IPS-15b (cell line): ENCODE results near the gene VGLL4.

Experiments used
- H3K27me3 ChIP-seq: one replicate; pipeline ENCODE4 v1.6.1; 2013; ENCODE audit warnings: low read length; ENCODE audit not compliant: control insufficient read depth, insufficient read depth
- H3K36me3 ChIP-seq: one replicate; pipeline ENCODE4 v1.6.1; 2013; ENCODE audit warnings: low read length; ENCODE audit not compliant: control insufficient read depth, insufficient read depth
- H3K4me1 ChIP-seq: one replicate; pipeline ENCODE4 v1.6.1; 2013; ENCODE audit warnings: mild to moderate bottlenecking, low read length; ENCODE audit not compliant: control insufficient read depth, insufficient read depth
- H3K4me3 ChIP-seq: one replicate; pipeline ENCODE4 v1.5.1; 2013; ENCODE audit warnings: low read depth, low read length
- H3K9ac ChIP-seq: one replicate; pipeline ENCODE4 v1.6.1; 2013; ENCODE audit warnings: low read depth, mild to moderate bottlenecking, low read length
- H3K9me3 ChIP-seq: one replicate; pipeline ENCODE4 v1.6.1; 2013; ENCODE audit warnings: mild to moderate bottlenecking, low read length; ENCODE audit not compliant: control insufficient read depth, insufficient read depth

Gene VGLL4

DNA sequence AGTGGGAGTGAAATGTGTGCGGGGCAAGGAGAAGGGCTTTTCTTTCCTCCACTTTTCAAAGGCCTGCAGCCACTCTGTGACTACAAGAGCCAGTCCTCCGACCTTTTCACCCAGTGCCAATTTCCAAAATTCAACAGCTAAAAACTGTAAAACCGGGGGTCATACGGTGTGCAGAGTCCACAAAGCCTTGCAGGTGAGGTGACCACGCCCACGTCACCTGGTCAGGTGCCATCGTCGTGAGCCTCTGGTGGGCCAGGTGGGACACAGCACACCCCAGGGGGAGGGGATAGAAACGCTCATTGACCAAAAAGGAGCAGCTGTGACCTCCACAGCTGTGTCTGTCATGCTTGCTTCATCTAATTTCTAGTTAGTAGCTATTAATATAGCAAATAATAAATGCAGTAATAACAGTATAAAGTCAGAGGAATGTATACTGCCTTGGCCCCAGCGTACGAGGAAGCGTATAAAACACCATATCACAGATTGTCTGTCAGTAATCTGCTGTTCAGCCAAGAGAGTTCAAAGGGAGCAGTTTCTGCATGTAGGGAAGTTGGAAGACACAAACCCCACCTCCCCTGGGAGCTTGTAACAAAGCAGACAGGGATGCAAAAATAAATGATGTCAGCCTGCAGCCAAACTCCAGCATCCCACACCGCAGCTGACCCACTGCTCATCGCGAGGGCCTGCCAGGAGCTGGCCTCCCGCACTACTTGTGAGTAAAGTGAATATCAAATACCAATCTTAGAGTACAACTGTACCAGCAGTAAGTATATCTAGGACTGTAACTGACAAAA lies 86.7 kb downstream of the VGLL4 start:
- Histone ChIP-seq H3K9ac (no peak overlapping the region), H3K27me3 (no peaks in the 10 kb centered on the region), H3K9me3 (no peaks in the 10 kb centered on the region), H3K4me1 (no peaks in the 10 kb centered on the region), H3K36me3 (peaks cover 20% of the 10 kb centered on the region), H3K4me3 (no peak overlapping the region)

DNA sequence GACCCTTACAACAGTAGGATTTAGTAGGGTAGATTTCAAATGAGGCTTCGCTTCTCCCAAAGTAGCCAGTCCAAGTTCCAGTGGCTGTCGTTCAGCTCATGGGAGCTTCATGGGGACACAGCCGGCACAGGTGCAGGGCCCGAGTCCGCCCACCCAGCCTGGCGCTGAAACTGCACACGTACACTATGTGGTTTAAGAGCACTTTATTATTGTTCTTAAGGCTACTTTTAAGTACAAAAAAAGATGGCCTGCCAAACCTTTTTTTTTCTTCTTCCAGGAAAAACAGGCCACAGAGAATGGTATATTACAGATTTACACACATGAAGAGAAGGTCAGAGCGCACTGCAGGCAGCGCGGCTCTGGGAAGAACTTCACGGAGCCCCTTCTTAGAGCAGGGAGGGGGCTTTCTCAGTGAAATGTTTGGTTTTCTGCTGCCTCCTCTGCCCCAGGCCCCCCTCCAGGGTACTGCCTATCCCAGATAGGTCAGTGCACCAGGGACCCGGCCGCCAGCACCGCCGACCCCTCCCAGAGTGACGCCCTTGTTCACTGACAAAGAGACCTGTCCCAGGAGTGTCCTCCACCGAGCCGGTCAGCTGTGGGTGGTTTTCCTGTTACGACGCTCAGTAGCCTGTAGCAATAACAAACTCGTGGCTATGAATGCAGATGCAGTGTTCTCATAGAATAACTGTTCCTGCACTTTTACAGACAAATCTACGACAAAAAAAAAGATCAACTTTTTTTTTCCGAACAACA lies 87.7 kb downstream of the VGLL4 start:
- Histone ChIP-seq H3K36me3 (peaks cover 20% of the 10 kb centered on the region), H3K9ac (no peak overlapping the region), H3K4me1 (no peaks in the 10 kb centered on the region), H3K9me3 (no peaks in the 10 kb centered on the region), H3K4me3 (no peak overlapping the region), H3K27me3 (no peaks in the 10 kb centered on the region)

DNA sequence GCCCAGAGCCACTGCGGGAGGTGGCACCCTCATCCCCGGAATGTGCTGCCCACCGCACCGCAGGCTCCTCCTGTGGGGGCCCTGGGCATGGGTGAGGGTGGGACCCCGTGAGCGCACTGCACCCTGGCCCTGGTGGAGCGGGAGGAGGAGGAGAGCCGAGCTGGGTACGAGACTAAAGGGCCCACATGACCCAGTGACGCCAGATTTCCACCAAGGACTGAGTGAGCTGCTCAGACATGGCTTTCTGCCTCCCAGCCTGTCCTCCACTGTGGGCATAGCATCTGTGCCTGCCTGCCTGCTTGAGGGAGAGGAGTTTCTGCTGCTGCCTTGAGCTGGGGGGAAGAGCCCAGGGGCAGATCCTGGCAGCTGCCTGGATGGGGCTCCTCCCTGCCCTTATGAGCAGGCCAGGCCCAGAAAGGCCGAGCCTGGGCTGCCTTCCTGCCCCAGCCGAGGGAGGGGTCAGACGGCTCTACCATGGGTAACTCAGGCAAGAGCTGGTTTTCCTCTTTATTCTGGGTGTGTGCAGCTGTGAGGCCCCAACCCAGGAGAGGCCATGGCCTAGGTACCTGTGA lies 88.4 kb downstream of the VGLL4 start:
- H3K36me3 ChIP-seq, result peaks cover 20% of the 10 kb centered on the region
- H3K4me1 ChIP-seq, result no peaks in the 10 kb centered on the region
- no peak overlapping the region for H3K4me3 ChIP-seq

DNA sequence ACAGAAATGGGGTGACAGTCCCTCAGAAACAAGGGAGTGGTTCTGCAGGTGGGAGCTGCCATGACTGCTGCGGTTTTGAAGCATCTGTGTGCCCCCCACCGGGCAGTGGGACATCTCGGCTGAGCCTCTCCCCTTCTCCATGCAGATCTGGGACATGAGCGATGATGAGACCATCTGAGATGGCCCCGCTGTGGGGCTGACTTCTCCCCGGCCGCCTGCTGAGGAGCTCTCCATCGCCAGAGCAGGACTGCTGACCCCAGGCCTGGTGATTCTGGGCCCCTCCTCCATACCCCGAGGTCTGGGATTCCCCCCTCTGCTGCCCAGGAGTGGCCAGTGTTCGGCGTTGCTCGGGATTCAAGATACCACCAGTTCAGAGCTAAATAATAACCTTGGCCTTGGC lies 89.0 kb downstream of the VGLL4 start:
- Histone ChIP-seq H3K4me1 (no peaks in the 10 kb centered on the region), H3K9me3 (no peaks in the 10 kb centered on the region), H3K27me3 (no peaks in the 10 kb centered on the region), H3K9ac (no peak overlapping the region), H3K36me3 (peaks cover 20% of the 10 kb centered on the region), H3K4me3 (no peak overlapping the region)

More for the DNA sequence above, 88.4 kb downstream of the VGLL4 start:
- H3K9ac ChIP-seq, result no peak overlapping the region
- no peaks in the 10 kb centered on the region for H3K9me3 ChIP-seq
- no peaks in the 10 kb centered on the region for H3K27me3 ChIP-seq

DNA sequence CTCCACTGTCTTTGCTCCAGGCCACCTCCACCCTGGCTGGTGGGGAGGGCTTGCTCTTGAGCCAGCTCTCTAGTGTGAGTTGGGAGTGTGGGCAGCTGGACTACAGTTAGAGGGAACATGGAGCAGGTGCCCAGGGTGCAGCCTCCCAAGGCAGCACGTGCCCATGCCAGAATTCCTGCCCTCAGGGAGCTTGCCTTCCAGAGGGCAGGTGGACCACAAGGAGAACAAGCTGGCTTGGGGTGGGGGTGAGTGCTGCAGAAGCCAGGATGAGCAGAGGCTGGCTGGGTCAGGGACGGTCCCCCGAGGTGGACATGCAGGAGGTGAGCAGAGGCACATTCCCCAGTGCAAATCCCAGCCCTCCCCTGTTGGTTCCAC lies 89.5 kb downstream of the VGLL4 start:
- Histone ChIP-seq H3K9ac (no peak overlapping the region), H3K9me3 (no peaks in the 10 kb centered on the region), H3K27me3 (no peaks in the 10 kb centered on the region), H3K4me3 (no peak overlapping the region), H3K4me1 (no peaks in the 10 kb centered on the region), H3K36me3 (peaks cover 20% of the 10 kb centered on the region)

DNA sequence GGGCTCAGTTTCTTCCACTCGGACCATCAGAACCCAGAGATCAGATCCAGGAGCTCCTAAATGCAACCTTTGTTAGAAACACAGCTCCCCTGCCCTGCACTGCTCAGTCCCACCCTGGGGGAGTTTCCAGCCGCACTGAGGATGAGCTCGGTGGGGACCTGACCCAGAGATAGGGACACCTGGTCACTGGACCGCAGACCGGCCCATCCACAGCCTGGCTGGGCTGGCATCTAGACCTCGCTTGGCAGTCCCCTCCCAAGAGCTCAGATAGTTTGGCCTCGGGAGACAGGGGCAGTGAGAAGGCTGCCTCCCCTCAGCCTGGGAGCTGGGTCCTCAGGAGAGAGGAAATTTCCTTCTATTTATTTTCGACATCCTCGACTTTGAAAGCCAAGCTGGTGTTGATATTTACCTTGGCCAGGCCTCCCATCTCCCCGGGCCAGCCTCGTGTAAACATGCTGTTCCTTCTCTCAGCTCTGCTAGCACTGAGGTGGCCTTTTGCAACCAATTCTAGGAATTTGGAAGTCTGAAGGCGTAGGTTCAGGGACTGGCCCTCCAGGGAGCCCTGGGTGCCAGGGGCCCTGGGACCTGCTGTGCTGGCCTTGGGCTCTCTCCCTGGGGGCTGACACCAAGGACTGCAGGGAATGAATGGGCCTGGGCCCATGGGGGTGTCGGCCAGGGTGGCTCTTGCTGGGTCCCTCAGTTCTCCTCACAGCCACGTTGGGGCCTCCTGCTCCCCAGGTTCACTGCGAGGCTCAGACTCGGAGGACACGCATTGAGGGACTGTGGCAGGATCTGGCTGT lies 90.1 kb downstream of the VGLL4 start:
- H3K4me3 ChIP-seq, result no peak overlapping the region
- H3K4me1 ChIP-seq, result no peaks in the 10 kb centered on the region
- no peaks in the 10 kb centered on the region for H3K27me3 ChIP-seq
- H3K9ac ChIP-seq, result no peak overlapping the region
- peaks cover 14% of the 10 kb centered on the region for H3K36me3 ChIP-seq
- no peaks in the 10 kb centered on the region for H3K9me3 ChIP-seq

DNA sequence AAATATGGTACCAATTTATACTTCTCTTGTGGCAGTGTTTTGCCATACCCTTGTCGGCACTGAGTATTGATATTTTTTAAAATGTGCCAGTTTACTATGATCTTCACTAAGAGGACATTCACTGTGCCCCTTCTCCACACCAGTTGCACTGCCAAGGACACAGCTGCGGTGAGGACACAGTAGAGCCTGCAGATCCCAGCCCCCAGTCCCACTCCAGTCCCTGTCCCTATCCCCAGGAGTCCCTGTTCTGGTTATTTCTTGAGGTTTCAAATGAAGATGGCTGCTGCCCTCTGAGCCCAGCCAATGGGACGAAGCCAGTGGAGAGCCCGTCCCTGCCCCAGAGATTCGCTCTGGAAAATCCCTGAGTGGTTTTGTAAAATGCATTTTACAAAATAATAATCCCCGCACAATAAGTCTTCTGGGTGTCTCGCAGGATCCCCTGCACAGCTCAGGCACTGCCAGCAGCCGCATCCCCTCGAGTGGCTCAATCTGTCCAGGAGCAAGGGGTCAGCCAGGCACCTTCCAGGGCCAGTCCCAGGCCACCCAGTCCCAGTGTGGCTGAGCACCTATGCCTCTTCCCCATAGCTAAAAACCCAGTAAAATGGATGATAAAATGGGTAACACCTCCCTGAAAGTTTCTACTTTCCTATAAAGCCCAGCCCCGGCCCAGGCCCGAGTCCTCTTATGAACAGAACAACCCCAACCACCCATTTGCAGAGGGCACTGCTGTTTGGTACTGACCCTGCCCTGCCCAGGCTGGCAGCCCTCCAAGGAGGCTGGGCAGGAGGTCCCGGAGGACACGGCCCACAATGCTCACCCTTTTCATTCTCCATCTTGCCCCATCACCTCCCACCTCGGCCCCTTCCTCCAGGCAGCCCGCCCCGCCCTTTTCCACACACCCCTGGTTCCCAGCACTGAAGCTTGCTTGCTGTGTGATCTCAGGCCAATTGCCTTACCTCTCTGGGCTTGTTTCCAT lies 91.1 kb downstream of the VGLL4 start:
- Histone ChIP-seq H3K4me1 (no peaks in the 10 kb centered on the region), H3K36me3 (peaks cover 12% of the 10 kb centered on the region), H3K9me3 (no peaks in the 10 kb centered on the region), H3K27me3 (no peaks in the 10 kb centered on the region), H3K9ac (no peak overlapping the region), H3K4me3 (no peak overlapping the region)

DNA sequence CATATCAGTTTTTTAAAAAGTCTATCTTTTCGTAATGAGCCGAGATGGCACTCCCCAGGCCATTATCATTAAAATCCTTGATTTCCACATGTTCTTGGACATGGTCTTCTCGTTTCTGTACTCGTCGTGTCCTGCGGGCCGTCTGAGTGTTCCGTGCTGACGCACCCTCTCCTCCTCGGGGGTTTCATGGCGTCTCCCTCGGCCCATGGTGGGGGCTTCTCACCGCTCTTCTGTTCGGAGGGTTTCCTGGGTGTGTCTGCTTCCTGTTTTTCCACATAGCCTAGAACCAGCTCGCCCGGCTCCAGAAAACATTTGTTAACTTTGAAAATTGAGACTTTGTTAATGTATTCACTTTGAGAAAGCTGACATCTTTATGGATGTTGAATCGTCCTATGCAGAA lies 92.7 kb downstream of the VGLL4 start:
- H3K36me3 ChIP-seq, result peaks cover 10% of the 10 kb centered on the region
- no peak overlapping the region for H3K9ac ChIP-seq
- no peak overlapping the region for H3K4me3 ChIP-seq
- no peaks in the 10 kb centered on the region for H3K27me3 ChIP-seq
- no peaks in the 10 kb centered on the region for H3K9me3 ChIP-seq
- no peaks in the 10 kb centered on the region for H3K4me1 ChIP-seq

DNA sequence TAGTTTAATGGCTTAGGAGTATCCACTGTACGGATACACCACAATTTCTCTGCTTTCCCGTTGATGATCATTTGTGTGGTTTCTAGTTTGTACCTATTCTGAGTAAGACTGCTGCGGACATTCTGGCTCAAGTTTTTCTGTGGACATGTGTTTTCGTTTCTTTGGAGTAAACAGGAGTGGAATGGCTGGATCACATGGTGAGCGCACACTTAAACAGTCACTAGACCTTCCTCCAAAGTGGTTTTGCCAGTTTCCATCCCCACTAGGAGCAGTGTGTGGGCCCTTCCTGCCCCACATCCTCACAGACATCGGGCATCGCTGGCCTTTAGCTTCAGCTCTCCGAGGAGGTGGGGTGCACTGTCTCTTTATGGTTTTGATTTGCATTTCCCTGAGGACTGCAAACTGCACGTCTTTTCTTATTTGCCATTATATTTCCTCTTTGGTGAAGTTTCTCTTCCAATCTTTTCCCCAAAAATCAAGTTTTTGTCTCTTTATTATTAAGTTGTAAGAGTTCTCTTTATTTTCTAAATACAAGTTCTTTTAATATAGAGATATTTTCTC lies 94.1 kb downstream of the VGLL4 start:
- Histone ChIP-seq H3K36me3 (peaks cover 4% of the 10 kb centered on the region), H3K27me3 (no peaks in the 10 kb centered on the region), H3K9ac (no peak overlapping the region), H3K9me3 (no peaks in the 10 kb centered on the region), H3K4me3 (no peak overlapping the region), H3K4me1 (no peaks in the 10 kb centered on the region)

DNA sequence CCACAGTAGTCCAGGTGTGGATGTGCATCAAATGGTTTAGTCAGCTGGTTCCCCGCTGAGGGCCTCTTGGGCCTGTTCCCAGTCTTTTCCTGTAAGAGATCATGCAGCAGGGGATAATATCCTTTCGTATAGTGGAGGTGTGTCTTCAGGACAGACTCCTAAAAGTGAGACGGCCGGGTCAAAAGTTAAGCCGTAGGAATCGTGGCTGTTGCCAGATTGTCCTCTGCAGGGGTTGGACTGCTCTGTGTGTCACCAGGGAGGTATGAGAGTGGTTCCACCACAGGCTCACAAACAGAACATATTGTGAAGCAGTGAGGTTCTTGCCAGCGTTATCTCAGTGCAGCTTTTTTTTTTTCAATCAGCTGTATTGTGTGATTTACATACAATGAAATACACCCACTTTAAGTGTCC lies 95.0 kb downstream of the VGLL4 start:
- no peaks in the 10 kb centered on the region for H3K27me3 ChIP-seq
- no peaks in the 10 kb centered on the region for H3K36me3 ChIP-seq
- no peaks in the 10 kb centered on the region for H3K4me1 ChIP-seq
- no peak overlapping the region for H3K4me3 ChIP-seq
- no peaks in the 10 kb centered on the region for H3K9me3 ChIP-seq
- H3K9ac ChIP-seq, result no peak overlapping the region
